Thyroid gland (tissue), 4 donors: ENCODE data around the gene AFF2.

Experiments
- CTCF ChIP-seq, 6 experiments: fragments of 200-600 bp in 3 of 6; fragments of 450-650 bp in 3 of 6; sonication (generic) in 3 of 6; IDR thresholded peaks; one replicate each; pipeline ENCODE4 v1.5.1; 2016 to 2019; ENCODE audit warnings: antibody characterized with exemption in 6 of 6, mild to moderate bottlenecking in 2 of 6, inconsistent platforms in 1 of 6, moderate library complexity in 1 of 6
- POLR2A ChIP-seq, 2 donors: fragments of 450-650 bp; IDR thresholded peaks; one replicate each; pipeline ENCODE4 v1.6.1; 2017; ENCODE audit warnings: antibody characterized with exemption in 2 of 2, mild to moderate bottlenecking in 2 of 2, moderate library complexity in 1 of 2

DNA sequence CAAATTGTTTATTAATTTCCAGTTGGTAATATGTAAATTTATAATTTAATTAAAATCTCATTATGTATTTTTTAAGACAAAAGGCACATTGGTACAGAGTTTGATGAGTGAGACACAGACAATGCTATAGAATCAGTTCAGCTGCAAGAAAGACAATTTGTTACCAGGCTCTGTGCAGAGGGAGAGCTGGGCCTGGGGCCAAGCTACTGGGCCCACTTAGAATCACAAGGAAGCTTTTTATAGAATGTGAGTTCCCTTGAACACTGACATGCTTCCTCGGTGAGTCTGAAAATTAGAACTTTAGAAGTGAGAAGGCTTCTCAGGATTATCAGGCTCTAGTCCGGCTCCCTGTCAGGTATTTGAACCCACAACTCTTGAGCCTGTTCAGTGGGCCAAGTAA lies 129.0 kb downstream of the AFF2 start:
- no peak for TF ChIP-seq POLR2A (IDR thresholded peaks at IDR 0.05)
- TF ChIP-seq CTCF (IDR thresholded peaks at IDR 0.05), result no peak
